GM10248 (cell line): ENCODE results near the gene GNB5.

Experiments
- CTCF ChIA-PET: fragments of 300-600 bp; sonication (Branson Sonifier 250); formaldehyde crosslinking; extraction: SDS; loops from one replicate; lab custom pipeline; 2021; ENCODE audit warnings: antibody characterized with exemption; lab: Yijun Ruan, JAX
- POLR2A ChIA-PET: fragments of 350-650 bp; sonication (Branson Sonifier 250); formaldehyde crosslinking; extraction: SDS; loops from one replicate; lab custom pipeline; 2020; ENCODE audit warnings: antibody characterized with exemption; lab: Yijun Ruan, JAX
- DNase-seq: peaks from one replicate; pipeline ENCODE4 v3.0.0; 2012; ENCODE audit errors: extremely low spot score
- CTCF ChIP-seq: IDR thresholded peaks from 2 replicates; pipeline ENCODE4 v1.5.1; 2012; ENCODE audit warnings: mild to moderate bottlenecking, low read depth; ENCODE audit errors: extremely low read depth, missing control alignments, control extremely low read depth

Gene GNB5

GRCh38 chr15:52146261-52146660 is 44.9 kb downstream of the GNB5 start:
- CTCF ChIA-PET, result interaction anchor here (1.2 to 1.8 kb wide), 2 partner anchors 9 to 15 kb away, joined by 3 to 4 read pairs; no protein-coding TSS in a partner anchor
- POLR2A ChIA-PET, result no interaction called here
- DNase-seq, result no peak
- TF ChIP-seq CTCF, result no peak

GRCh38 chr15:52144656-52145178 is 46.5 kb downstream of the GNB5 start:
- no peak for DNase-seq
- ChIA-PET POLR2A (no interaction called here), CTCF (interaction anchor here (1.2 to 1.7 kb wide), 3 partner anchors 10 to 164 kb away, joined by 3 to 7 read pairs (median 5); no protein-coding TSS in a partner anchor)
- no peak for TF ChIP-seq CTCF

GRCh38 chr15:52143873-52144272 is 47.3 kb downstream of the GNB5 start:
- no peak for DNase-seq
- TF ChIP-seq CTCF, result no peak
- ChIA-PET CTCF (interaction anchor here (1.3 to 1.7 kb wide), 2 partner anchors 9 to 10 kb away, joined by 4 to 7 read pairs; no protein-coding TSS in a partner anchor), POLR2A (no interaction called here)

GRCh38 chr15:52140646-52141045 is 50.5 kb downstream of the GNB5 start:
- POLR2A ChIA-PET, result no interaction called here

GRCh38 chr15:52139599-52140462 is 51.4 kb downstream of the GNB5 start:
- peak; percentile 86 for DNase-seq
- peak; percentile 87 for TF ChIP-seq CTCF
- POLR2A ChIA-PET, result no interaction called here
- CTCF ChIA-PET, result interaction anchor here (0.7 to 4.9 kb wide), 61 partner anchors 8 to 260 kb away, joined by 3 to 57 read pairs (median 4); partner anchors contain the start of genes BCL2L10 and LEO1

More at GRCh38 chr15:52140646-52141045, 50.5 kb downstream of the GNB5 start:
- CTCF ChIA-PET, result interaction anchor here (0.7 to 4.9 kb wide), 29 partner anchors 11 to 235 kb away, joined by 3 to 57 read pairs (median 4); partner anchors contain the start of gene LEO1
- DNase-seq, result no peak
- no peak for TF ChIP-seq CTCF
